AG09319 (cell line): Measurements from ENCODE around the gene SLC38A2.

Source experiments
- DNase-seq: peaks from one replicate; pipeline ENCODE4 v3.0.0-alpha.2; 2010; ENCODE audit warnings: low read depth; ENCODE audit errors: extremely low read depth
- CTCF ChIP-seq: IDR thresholded peaks from 2 replicates; pipeline ENCODE4 v1.5.1; 2011; ENCODE audit warnings: low read depth, mild to moderate bottlenecking, inconsistent platforms, low read length, moderate library complexity

SLC38A2 gene

GRCh38 chr12:46360370-46360769, 12.2 kb downstream of the SLC38A2 start:
- no peak for DNase-seq
- TF ChIP-seq CTCF = no peak

- TF ChIP-seq CTCF = no peak
- DNase-seq = no peak
Observed at GRCh38 chr12:46359667-46360280, 12.8 kb downstream of the SLC38A2 start.

GRCh38 chr12:46358791-46359666, 13.5 kb downstream of the SLC38A2 start:
- no peak for DNase-seq
- no peak for TF ChIP-seq CTCF

GRCh38 chr12:46358325-46358700, 14.3 kb downstream of the SLC38A2 start:
- no peak for DNase-seq
- TF ChIP-seq CTCF = no peak

- DNase-seq = peak; percentile 81
- TF ChIP-seq CTCF = no peak
Observed at GRCh38 chr12:46357438-46358324, 14.9 kb downstream of the SLC38A2 start.

- no peak for DNase-seq
- TF ChIP-seq CTCF = no peak
Observed at GRCh38 chr12:46356655-46357437, 15.7 kb downstream of the SLC38A2 start.
